Cardiac fibroblast (primary cell): Measurements from ENCODE around the gene CPA4.
A peak's percentile ranks its signal among the peaks of the same experiment; 100 is the strongest.

Experiments
- DNase-seq, 2 donors: peaks; one replicate each; pipeline versions ENCODE4 v3.0.0 to v3.0.0-alpha.2; 2010; ENCODE audit warnings: low read depth in 2 of 2
- H3K4me3 ChIP-seq, 2 donors: replicated peaks in 1 of 2; 1 replicate in 1 of 2; 2 replicates in 1 of 2; pipeline ENCODE4 v1.5.1; 2011; ENCODE audit warnings: low read depth in 2 of 2, low read length in 2 of 2, mild to moderate bottlenecking in 2 of 2, moderate library complexity in 1 of 2
- CTCF ChIP-seq: IDR thresholded peaks from one replicate; pipeline ENCODE4 v1.5.1; 2011; ENCODE audit warnings: low read depth, mild to moderate bottlenecking, low read length, inconsistent platforms

Gene CPA4

GRCh38 chr7:130351791-130352090 lies 58.8 kb downstream of the CPA4 start:
- TF ChIP-seq CTCF: no peak
- DNase-seq: no peak
- H3K4me3 ChIP-seq: no peak overlapping the region

GRCh38 chr7:130352194-130353074 lies 59.5 kb downstream of the CPA4 start:
- peak; percentile 74 to 81 for DNase-seq
- peak overlapping the region in 1 of 2 donors; percentile 13 for H3K4me3 ChIP-seq
- TF ChIP-seq CTCF: no peak

- no peak overlapping the region for H3K4me3 ChIP-seq
- DNase-seq: no peak
- no peak for TF ChIP-seq CTCF
These were observed 60.2 kb downstream of the CPA4 start for GRCh38 chr7:130353196-130353595.

GRCh38 chr7:130356121-130356875 lies 63.3 kb downstream of the CPA4 start:
- no peak for TF ChIP-seq CTCF
- no peak overlapping the region for H3K4me3 ChIP-seq
- DNase-seq: peak; percentile 97 to 98

- no peak for TF ChIP-seq CTCF
- DNase-seq: peak; percentile 90 to 94
- no peak overlapping the region for H3K4me3 ChIP-seq
These were observed 64.1 kb downstream of the CPA4 start for GRCh38 chr7:130356876-130357611.

- no peak for TF ChIP-seq CTCF
- DNase-seq: no peak
- H3K4me3 ChIP-seq: no peak overlapping the region
These were observed 65.5 kb downstream of the CPA4 start for GRCh38 chr7:130358471-130358870.
